GM20000 (cell line): ENCODE data around the gene LCE6A.
A peak's percentile ranks its signal among the peaks of the same experiment; 100 is the strongest.

Experiments
- DNase-seq: peaks from one replicate; pipeline ENCODE4 v3.0.0; 2012; ENCODE audit warnings: low spot score
- TF ChIP-seq, protein P1 (sequence below): IDR thresholded peaks from 2 replicates; pipeline ENCODE4 v1.5.1; 2012; ENCODE audit warnings: mild to moderate bottlenecking, control low read depth; ENCODE audit errors: extremely low read depth, missing control alignments

Gene LCE6A

DNA sequence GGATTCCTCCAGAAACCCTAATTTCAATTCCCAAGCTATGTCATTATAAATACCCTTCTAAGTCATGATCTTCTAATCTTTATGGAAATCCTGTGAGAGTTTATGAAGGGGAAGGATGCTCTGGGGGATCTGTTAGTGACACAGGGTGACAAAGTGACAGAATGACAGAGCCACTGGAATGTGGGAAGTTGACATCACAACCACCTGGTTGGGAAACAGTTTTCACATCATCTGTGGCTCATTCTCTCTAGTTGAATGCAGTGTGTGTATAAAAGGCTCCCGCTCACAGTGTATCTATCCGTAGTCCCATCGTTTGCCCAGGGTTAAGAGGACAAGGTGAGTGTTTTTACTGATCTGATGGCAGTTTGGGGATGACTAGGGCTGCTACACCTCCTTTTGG, 17.0 kb downstream of the LCE6A start, which contains the start of gene LCE7A:
TSS of gene LCE7A (plus strand) at position 301 of the 400 bp plus-strand sequence. CDS start 702 bp downstream, outside the sequence.
- TF ChIP-seq, protein P1, sequence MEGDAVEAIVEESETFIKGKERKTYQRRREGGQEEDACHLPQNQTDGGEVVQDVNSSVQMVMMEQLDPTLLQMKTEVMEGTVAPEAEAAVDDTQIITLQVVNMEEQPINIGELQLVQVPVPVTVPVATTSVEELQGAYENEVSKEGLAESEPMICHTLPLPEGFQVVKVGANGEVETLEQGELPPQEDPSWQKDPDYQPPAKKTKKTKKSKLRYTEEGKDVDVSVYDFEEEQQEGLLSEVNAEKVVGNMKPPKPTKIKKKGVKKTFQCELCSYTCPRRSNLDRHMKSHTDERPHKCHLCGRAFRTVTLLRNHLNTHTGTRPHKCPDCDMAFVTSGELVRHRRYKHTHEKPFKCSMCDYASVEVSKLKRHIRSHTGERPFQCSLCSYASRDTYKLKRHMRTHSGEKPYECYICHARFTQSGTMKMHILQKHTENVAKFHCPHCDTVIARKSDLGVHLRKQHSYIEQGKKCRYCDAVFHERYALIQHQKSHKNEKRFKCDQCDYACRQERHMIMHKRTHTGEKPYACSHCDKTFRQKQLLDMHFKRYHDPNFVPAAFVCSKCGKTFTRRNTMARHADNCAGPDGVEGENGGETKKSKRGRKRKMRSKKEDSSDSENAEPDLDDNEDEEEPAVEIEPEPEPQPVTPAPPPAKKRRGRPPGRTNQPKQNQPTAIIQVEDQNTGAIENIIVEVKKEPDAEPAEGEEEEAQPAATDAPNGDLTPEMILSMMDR: no peak
- no peak for DNase-seq

DNA sequence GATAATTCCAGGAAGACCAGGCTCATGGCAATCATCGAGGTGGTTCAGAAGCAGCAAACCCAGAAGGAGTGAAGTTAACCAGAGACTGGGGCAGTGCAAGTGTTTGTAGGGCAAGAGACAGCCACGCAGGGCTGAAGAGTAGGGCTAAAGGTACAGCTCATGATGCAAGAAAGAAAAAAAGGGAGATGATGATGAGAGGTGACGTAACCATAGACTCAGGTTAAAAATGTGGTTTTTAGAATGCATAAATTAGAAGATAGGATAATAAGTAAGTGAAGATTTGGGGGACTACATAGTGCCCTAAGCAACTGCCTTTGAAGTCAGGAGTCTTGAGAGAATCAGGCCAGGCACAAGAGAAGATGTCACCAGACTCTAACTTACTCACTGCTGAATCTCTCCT, 17.5 kb downstream of the LCE6A start:
- TF ChIP-seq, protein P1: no peak
- DNase-seq: no peak

DNA sequence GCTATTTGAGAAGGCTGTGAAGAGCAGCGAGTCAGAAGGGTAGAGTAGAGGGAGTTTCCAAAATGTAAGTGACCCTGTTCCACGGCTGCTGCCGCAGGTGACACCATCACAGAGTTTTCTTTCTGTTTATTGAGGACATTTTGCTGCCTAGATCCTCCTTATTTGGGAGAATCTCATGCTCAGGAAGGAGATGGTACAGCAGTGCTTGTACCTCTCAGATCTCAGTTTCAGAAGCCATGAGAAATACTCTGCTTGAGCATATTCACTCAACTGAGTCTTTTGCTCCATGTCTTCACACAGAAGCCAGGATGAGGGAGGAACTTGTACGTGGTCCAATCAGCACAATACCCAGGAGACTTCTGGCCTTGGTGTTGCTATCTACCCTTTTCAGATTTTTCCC, 18.7 kb downstream of the LCE6A start:
- DNase-seq: no peak
- TF ChIP-seq, protein P1: no peak

DNA sequence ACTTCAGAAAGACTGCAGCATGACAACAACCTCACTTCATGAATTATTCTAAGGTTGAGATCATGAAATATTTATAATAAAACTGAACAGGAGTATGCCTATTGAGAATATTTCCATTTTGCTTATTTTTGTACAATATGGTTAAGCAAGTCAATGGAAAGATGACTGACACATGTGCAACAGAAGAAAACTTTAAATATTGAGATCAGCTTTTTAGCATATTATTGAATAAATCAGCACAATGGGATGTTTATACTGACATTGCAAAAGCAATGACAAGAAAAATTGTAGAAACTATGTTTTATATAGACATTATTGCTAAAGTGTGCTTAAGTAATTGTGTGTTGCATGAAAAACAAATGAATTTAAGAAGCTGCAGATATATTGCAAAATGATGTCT, 21.8 kb downstream of the LCE6A start:
- no peak for DNase-seq
- TF ChIP-seq, protein P1: no peak

DNA sequence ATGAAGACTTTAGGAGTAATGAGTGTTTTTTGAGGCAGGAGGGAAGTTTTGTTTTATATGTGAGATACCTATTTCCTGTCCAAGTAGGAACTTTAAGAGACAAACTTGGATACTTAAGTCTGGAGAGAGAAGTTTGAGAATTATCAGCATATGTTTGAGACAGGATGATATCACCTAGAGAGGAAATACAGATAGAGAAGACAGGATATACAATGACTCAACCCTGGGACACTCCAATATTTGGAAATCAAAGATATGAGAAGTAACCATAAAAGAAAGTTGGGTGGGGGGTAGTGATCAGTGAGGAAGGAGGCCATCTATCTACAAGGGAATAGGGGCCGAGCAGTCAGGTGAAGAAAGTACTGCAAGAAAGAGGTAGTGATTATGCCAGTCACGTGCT, 23.7 kb downstream of the LCE6A start:
- no peak for DNase-seq
- TF ChIP-seq, protein P1: no peak

DNA sequence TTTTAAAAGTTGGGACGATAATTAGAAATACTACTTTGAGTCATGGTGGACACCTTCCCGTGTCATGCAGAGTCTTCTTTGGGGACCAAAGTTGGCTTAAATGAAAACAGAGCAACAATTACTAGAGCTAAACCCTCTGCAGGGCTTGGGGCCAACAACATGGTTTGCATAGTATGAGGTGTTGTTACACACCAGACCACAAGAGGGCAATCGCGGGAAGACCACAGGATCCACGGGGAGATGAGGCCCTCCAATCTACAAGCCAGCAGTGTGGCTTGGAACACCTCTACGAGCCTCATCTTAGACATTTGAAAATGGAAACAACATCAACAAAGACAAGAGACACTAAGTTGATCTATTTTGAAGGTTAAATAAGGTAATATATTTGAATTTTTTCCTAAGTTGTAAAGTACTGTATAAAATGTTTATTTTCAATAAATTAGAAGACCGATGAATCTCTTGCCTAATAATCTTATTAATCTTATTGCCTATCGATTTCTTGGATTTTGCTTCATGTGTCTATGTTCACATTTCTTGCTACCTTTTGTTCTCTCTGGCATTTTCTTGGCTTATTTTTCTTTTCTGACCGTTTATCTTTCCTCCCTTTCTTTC, 27.3 kb downstream of the LCE6A start:
- DNase-seq: peak; percentile 78
- TF ChIP-seq, protein P1: peak; percentile 68

DNA sequence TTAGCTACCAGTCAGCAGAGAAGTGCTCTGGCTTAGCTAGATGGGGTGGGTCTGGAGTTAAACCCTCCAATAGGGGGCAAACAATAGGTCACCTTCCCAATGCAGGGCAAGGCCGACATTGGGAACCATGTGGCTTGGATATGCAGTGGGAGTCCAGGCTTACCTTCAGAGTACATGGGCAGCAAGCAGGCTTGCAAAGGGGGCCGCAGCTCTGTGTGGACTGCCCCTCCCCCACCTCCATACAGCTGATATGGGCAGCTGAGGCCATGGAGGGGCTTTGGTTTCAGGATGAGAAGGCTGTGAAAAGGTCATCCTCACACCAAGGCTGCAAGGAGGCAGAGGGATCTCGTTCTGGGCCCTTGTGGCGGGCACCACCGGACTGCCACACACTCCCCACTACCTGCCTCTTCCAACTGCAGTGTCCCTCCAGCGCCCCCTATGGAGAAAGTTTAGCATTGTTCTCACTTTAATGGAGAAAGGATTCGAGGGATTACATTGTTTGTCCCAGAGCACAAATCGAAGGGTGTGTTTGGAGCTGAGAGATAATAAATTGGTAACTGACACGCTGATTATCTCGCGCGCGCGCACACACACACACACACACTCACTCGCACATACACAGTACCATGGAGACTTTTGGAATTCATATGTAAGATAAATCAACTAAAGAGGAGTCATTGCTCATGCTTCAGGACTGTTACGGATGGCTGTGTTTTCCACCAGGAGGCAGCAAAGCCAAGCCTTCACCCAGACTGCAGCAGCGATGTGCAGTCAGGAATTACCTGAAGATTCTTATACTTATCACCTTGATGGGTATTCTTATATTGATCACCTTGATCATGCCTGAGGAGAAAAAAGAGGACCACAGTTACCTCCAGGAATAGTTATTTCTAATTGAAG, 28.4 kb downstream of the LCE6A start:
- TF ChIP-seq, protein P1: peak; percentile 29
- no peak for DNase-seq
